MCF 10A (cell line): ENCODE measurements around the gene PAX2. TPM values are rescaled to one million over a fixed set of nuclear protein-coding genes. Genes with fewer than 3 reads are reported as not detected.

Experiments used
- BruUV-seq: library from RNA; stranded (reverse); fragments of 400-500 nt; replicated peaks from 2 replicates; lab custom pipeline; 2021; lab: Mats Ljungman, UMichigan
- CTCF ChIA-PET: fragments of 300-600 bp; sonication (Branson Sonifier 250); formaldehyde crosslinking; extraction: SDS; loops from one replicate; lab custom pipeline; 2021; ENCODE audit warnings: antibody characterized with exemption, inconsistent platforms; lab: Yijun Ruan, JAX
- POLR2A ChIA-PET: fragments of 300-600, 350-650 bp; sonication (Branson Sonifier 250); formaldehyde crosslinking; extraction: SDS; loops from one replicate; lab custom pipeline; 2020; ENCODE audit warnings: antibody characterized with exemption, inconsistent platforms; lab: Yijun Ruan, JAX
- DNase-seq: peaks from one replicate; pipeline ENCODE4 v3.0.0-alpha.2; 2018; ENCODE audit not compliant: unreplicated experiment
- H3K27ac Mint-ChIP-seq: one replicate; pipeline ENCODE4 v1.8.0; 2022; ENCODE audit warnings: mild to moderate bottlenecking, low read depth, mixed read lengths; ENCODE audit not compliant: unreplicated experiment
- H3K27me3 Mint-ChIP-seq: one replicate; pipeline ENCODE4 v1.8.0; 2022; ENCODE audit warnings: mixed read lengths; ENCODE audit not compliant: insufficient read depth, unreplicated experiment
- H3K36me3 Mint-ChIP-seq: one replicate; pipeline ENCODE4 v1.8.0; 2022; ENCODE audit warnings: mild to moderate bottlenecking, moderate library complexity, mixed read lengths; ENCODE audit not compliant: insufficient read depth, unreplicated experiment
- H3K4me1 Mint-ChIP-seq: one replicate; pipeline ENCODE4 v1.8.0; 2022; ENCODE audit warnings: mixed read lengths; ENCODE audit not compliant: insufficient read depth, unreplicated experiment
- H3K4me3 Mint-ChIP-seq: one replicate; pipeline ENCODE4 v1.8.0; 2022; ENCODE audit warnings: mild to moderate bottlenecking, moderate library complexity, mixed read lengths; ENCODE audit not compliant: unreplicated experiment
- H3K9me3 Mint-ChIP-seq: one replicate; pipeline ENCODE4 v1.8.0; 2022; ENCODE audit warnings: mixed read lengths; ENCODE audit not compliant: unreplicated experiment
- CTCF ChIP-seq: fragments of 200-600 bp; IDR thresholded peaks from one replicate; pipeline ENCODE4 v1.8.0; 2022; ENCODE audit warnings: antibody characterized with exemption, mild to moderate bottlenecking; ENCODE audit not compliant: unreplicated experiment
- intact Hi-C: fragments of 100-400 bp; cut with micrococcal nuclease; formaldehyde crosslinking; loops from 2 replicates; pipeline ENCODE4 v1.14.1; 2022
- total RNA-seq: library from RNA; stranded (reverse); gene quantifications from 2 replicates; pipeline ENCODE4 v1.2.3, GENCODE V29; 2022

Gene PAX2
- total RNA-seq, 1 experiment from 2014 or later = not detected

GRCh38 chr10:100808876-100809275, 63.5 kb downstream of the PAX2 start:
- Mint-ChIP-seq H3K36me3 (no peaks in the 10 kb centered on the region), H3K4me1 (no peaks in the 10 kb centered on the region), H3K27ac (no peak overlapping the region), H3K9me3 (no peaks in the 10 kb centered on the region), H3K27me3 (peaks cover 94% of the 10 kb centered on the region), H3K4me3 (no peak overlapping the region)
- ChIA-PET POLR2A (no interaction called here), CTCF (no interaction called here)
- TF ChIP-seq CTCF = no peak
- intact Hi-C loops = no loop called here
- no TSS peak for BruUV-seq
- DNase-seq = no peak

- TF ChIP-seq CTCF = no peak
- Mint-ChIP-seq H3K36me3 (no peaks in the 10 kb centered on the region), H3K27me3 (peaks cover 93% of the 10 kb centered on the region), H3K9me3 (no peaks in the 10 kb centered on the region), H3K27ac (no peak overlapping the region), H3K4me3 (no peak overlapping the region), H3K4me1 (no peaks in the 10 kb centered on the region)
- intact Hi-C loops = no loop called here
- ChIA-PET POLR2A (no interaction called here), CTCF (interaction anchor here (0.5 to 0.6 kb wide), 2 partner anchors 48 to 494 kb away, joined by 3 to 4 read pairs; no protein-coding TSS in a partner anchor)
- no peak for DNase-seq
- no TSS peak for BruUV-seq
Observed at GRCh38 chr10:100810091-100810834, 64.9 kb downstream of the PAX2 start.

GRCh38 chr10:100810835-100811116, 65.4 kb downstream of the PAX2 start:
- CTCF ChIA-PET = interaction anchor here (0.5 to 0.6 kb wide), 2 partner anchors 47 to 494 kb away, joined by 3 to 4 read pairs; no protein-coding TSS in a partner anchor
- DNase-seq = no peak
- Mint-ChIP-seq H3K27me3 (peaks cover 93% of the 10 kb centered on the region), H3K4me1 (no peaks in the 10 kb centered on the region), H3K9me3 (no peaks in the 10 kb centered on the region), H3K27ac (no peak overlapping the region), H3K4me3 (no peak overlapping the region), H3K36me3 (no peaks in the 10 kb centered on the region)
- no peak for TF ChIP-seq CTCF
- no TSS peak for BruUV-seq
- intact Hi-C loops = no loop called here
- POLR2A ChIA-PET = no interaction called here

GRCh38 chr10:100811261-100811660, 65.9 kb downstream of the PAX2 start:
- Mint-ChIP-seq H3K9me3 (no peaks in the 10 kb centered on the region), H3K4me1 (no peaks in the 10 kb centered on the region), H3K4me3 (no peak overlapping the region), H3K27ac (no peak overlapping the region), H3K27me3 (peaks cover 93% of the 10 kb centered on the region), H3K36me3 (no peaks in the 10 kb centered on the region)
- BruUV-seq = no TSS peak
- ChIA-PET CTCF (interaction anchor here (0.6 kb wide), 2 partner anchors 67 to 272 kb away, joined by 3 read pairs; no protein-coding TSS in a partner anchor), POLR2A (interaction anchor here (0.6 kb wide), 1 partner anchor 956 kb away, joined by 3 read pairs; no protein-coding TSS in a partner anchor)
- no peak for TF ChIP-seq CTCF
- DNase-seq = no peak
- intact Hi-C loops = no loop called here
